Heart left ventricle (tissue), 16 donors: ENCODE measurements around the gene PEAK3. TPM values are rescaled to one million over a fixed set of nuclear protein-coding genes. Genes with fewer than 3 reads are reported as not detected.

ENCODE experiments used
- ATAC-seq, 4 donors: fragments of 200-7000 bp; cut with Tn5 transposase; one replicate each; pipeline ENCODE4 v1.9.1; 2020 to 2022; ENCODE audit warnings: moderate library complexity in 4 of 4, mild to moderate bottlenecking in 3 of 4, moderate number of reproducible peaks in 1 of 4
- DNase-seq, 5 donors: peaks; one replicate each; pipeline ENCODE4 v3.0.0-alpha.2; 2020
- H3K27ac ChIP-seq, 12 donors: fragments of 200-600 bp; sonication (generic) in 4 of 12; one replicate each; pipeline versions ENCODE4 v1.5.0 to v1.8.0; 2016 to 2022; ENCODE audit warnings: mild to moderate bottlenecking in 2 of 12
- H3K27me3 ChIP-seq, 9 donors: fragments of 200-600 bp; sonication (generic) in 2 of 9; one replicate each; pipeline versions ENCODE4 v1.5.1 to v1.8.0; 2016 to 2022; ENCODE audit warnings: mild to moderate bottlenecking in 3 of 9
- H3K36me3 ChIP-seq, 9 donors: fragments of 200-600 bp; sonication (generic) in 2 of 9; one replicate each; pipeline versions ENCODE4 v1.5.0 to v1.8.0; 2018 to 2022; ENCODE audit warnings: mild to moderate bottlenecking in 2 of 9
- H3K4me1 ChIP-seq, 12 donors: fragments of 200-600 bp; sonication (generic) in 4 of 12; one replicate each; pipeline versions ENCODE4 v1.5.0 to v1.8.0; 2016 to 2022; ENCODE audit warnings: mild to moderate bottlenecking in 3 of 12
- H3K4me3 ChIP-seq, 12 donors: fragments of 200-600 bp; sonication (generic) in 4 of 12; one replicate each; pipeline versions ENCODE4 v1.5.0 to v1.8.0; 2017 to 2022; ENCODE audit warnings: mild to moderate bottlenecking in 9 of 12, moderate library complexity in 4 of 12
- H3K9me3 ChIP-seq, 12 donors: fragments of 200-600 bp; sonication (generic) in 4 of 12; one replicate each; pipeline versions ENCODE4 v1.5.0 to v1.8.0; 2016 to 2022; ENCODE audit warnings: mild to moderate bottlenecking in 1 of 12
- POLR2A ChIP-seq, 2 donors: fragments of 450-650 bp; IDR thresholded peaks; one replicate each; pipeline ENCODE4 v1.6.1; 2017; ENCODE audit warnings: antibody characterized with exemption in 2 of 2, mild to moderate bottlenecking in 2 of 2, moderate library complexity in 2 of 2
- WGBS, 4 donors: extraction: QIAGEN DNeasy Blood & Tissue Kit in 2 of 4; methylation state at CpG; one replicate each; pipeline versions ENCODE4 v1.1.5 to v1.1.7; 2013 to 2018; 5-methylcytosine and 5-hydroxymethylcytosine counted together
- intact Hi-C, 10 donors: fragments of 100-400 bp; cut with DNase I; formaldehyde crosslinking; loops; one replicate each; pipeline versions ENCODE4 v1.11.1 to v1.14.2; 2022
- microRNA counts, 2 donors: library from miRNA; unstranded; fragments of <30 nt; microRNA quantifications; one replicate each; lab custom pipeline; 2016
- microRNA-seq, 4 donors: library from miRNA; unstranded; fragments of <30 nt; microRNA quantifications; one replicate each; pipeline versions ENCODE4 to v1.2.0, GENCODE V29; 2017 to 2020
- polyA plus RNA-seq, 2 donors: library from polyadenylated mRNA; stranded (reverse); fragments of 200-250 nt; gene quantifications; one replicate each; pipeline ENCODE4 v1.2.3, GENCODE V29; 2013
- total RNA-seq, 9 donors: library from RNA; depleted of rRNA in 2 of 9; stranded (reverse); fragments of >200 nt in 2 of 9; fragmentation: NEBNext Ultra II Directional in 3 of 9; extraction: Animal tissue kit (Norgen Biotek cat#: 25700) in 3 of 9; gene quantifications; one replicate each; pipeline versions ENCODE4 v1.1.0 to v1.2.4, GENCODE V29; 2016 to 2023
- TF ChIP-seq, protein P1 (sequence below), 12 donors: fragments of 200-600 bp; sonication (generic) in 4 of 12; IDR thresholded peaks; one replicate each; pipeline versions ENCODE4 v1.5.0 to v1.8.0; 2018 to 2022; ENCODE audit warnings: antibody characterized with exemption in 12 of 12, mild to moderate bottlenecking in 5 of 12
- donor health status: ischemic (EF 13 %, LVEDD 7.1; RV severe dilation, severe dysfunction).
- donor health status: healthy with polysubstance abuse.
- donor health status: DM: no; HTN: yes; CAD: no.
- donor health status: DM: no; HTN: no; CAD: no.
- donor health status: ischemic (EF 25% LVEDD 6.9; RV normal size, moderate dysfunction).
- donor health status: ischemic (EF 25% LVEDD 5.7; RV mildly dilated, moderate dysfunction).
- donor health status: healthy.
- donor health status: DM: yes; HTN: yes; CAD: no.
- donor health status: ischemic (EF 35%, LVEDD 5.7; RV mildly dilated, moderate dysfunction).
- donor health status: nonischemic (EF 11% LVEDD 7.7; RV severe dilation, severe dysfunction).
- donor health status: DM: yes; HTN: yes; CAD: no.
- donor health status: PGD.
- donor health status: ischemic (EF 29% LVEDD 5.4; RV normal size, mild dysfunction).
- donor health status: nonischemic (EF 23%, LVEDD 6.1; RV moderate dilation, normal function).

PEAK3 gene
- total and polyA plus RNA-seq, 11 donors: 0.11 to 1.6 (median 0.27) TPM

DNA sequence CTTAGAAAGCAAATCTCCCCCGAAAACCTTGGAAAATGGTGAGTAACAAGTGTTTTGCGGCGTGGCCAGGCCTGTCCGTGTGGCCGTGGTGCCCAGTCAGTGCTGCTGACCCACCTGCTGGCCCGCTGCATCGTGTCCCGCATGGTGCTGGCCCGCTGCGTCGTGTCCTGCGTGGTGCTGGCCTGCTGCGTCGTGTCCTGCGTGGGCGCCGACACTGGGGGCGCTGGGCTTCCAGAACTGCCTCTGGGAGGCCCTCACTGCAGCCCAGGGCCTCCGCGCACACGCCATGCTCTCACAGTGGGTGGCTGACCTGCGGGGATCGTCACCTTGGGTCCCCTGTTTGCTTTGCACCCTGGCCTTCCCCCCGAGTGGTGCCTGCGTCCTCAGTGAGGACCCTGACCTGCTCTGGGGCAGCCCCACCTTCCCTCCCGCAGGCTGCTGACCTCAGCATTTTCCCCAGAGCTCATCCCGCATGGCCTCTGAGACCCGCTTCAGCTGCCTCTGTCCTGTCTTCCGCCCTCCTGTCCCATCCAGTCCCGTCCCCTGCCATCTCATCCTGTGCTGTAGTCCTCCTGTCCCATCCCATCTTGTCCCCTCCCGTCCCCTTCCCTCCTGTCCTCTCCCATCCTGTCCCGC is 56.4 kb downstream of the PEAK3 start:
- H3K9me3 ChIP-seq: no peaks in the 10 kb centered on the region
- intact Hi-C loops: loop anchor here in 1 of 10 donors (5.0 kb wide), 1 partner anchor 33 kb away; no protein-coding TSS in a partner anchor
- peaks cover 0 to 94% (median 75%) of the 10 kb centered on the region in 9 donors for H3K36me3 ChIP-seq
- TF ChIP-seq POLR2A (IDR thresholded peaks at IDR 0.05): no peak
- TF ChIP-seq, protein P1, sequence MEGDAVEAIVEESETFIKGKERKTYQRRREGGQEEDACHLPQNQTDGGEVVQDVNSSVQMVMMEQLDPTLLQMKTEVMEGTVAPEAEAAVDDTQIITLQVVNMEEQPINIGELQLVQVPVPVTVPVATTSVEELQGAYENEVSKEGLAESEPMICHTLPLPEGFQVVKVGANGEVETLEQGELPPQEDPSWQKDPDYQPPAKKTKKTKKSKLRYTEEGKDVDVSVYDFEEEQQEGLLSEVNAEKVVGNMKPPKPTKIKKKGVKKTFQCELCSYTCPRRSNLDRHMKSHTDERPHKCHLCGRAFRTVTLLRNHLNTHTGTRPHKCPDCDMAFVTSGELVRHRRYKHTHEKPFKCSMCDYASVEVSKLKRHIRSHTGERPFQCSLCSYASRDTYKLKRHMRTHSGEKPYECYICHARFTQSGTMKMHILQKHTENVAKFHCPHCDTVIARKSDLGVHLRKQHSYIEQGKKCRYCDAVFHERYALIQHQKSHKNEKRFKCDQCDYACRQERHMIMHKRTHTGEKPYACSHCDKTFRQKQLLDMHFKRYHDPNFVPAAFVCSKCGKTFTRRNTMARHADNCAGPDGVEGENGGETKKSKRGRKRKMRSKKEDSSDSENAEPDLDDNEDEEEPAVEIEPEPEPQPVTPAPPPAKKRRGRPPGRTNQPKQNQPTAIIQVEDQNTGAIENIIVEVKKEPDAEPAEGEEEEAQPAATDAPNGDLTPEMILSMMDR (IDR thresholded peaks at IDR 0.05): no peak
- ATAC-seq (no peak), DNase-seq (no peak)
- no peak overlapping the region for H3K4me3 ChIP-seq
- WGBS, 4 donors: 94 to 95% (median 95%) methylated on average over 16 to 32 of the region's 32 CpGs
- H3K27ac ChIP-seq: no peak overlapping the region
- H3K27me3 ChIP-seq: no peaks in the 10 kb centered on the region
- peaks cover 0 to 11% (median 0%) of the 10 kb centered on the region in 12 donors for H3K4me1 ChIP-seq

DNA sequence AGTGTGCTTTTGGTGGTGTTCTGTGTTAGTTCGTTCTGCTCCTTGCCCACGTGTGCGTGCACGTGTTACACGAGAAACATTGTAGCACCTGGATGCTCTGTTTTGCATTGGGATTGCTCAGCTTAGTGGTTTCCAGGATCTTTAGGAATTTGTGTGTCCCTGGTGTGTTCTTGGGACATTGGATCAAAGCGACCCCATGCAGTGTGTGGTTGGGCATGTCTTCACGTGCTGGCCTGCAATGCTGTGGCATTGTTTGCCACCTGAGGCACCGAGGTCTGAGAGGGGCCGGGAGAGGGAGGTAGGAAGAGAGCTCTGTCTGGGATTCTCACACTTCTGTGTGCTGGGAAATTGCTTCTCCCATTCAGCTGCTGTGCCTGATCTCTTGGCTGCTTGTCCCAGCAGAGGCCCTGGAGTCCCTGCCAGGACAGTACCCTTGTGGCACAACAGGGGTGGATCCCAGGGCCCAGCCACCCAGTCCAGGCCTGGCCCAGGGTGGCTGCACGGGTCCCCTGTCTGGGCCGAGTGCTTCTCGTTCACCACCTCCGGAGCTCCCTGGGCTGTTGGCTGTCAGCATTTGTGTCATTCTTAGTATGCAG is 57.1 kb downstream of the PEAK3 start:
- intact Hi-C loops: loop anchor here in 1 of 10 donors (5.0 kb wide), 1 partner anchor 33 kb away; no protein-coding TSS in a partner anchor

More for the DNA sequence above, 57.1 kb downstream of the PEAK3 start:
- peaks cover 0 to 94% (median 75%) of the 10 kb centered on the region in 9 donors for H3K36me3 ChIP-seq
- DNase-seq: no peak
- H3K27me3 ChIP-seq: no peaks in the 10 kb centered on the region
- peak in 1 of 4 donors; percentile 34 for ATAC-seq
- 79 to 89% (median 83%) methylated on average over 9 to 13 of the region's 13 CpGs for WGBS, 4 donors
- H3K9me3 ChIP-seq: no peaks in the 10 kb centered on the region
- peaks cover 0 to 11% (median 0%) of the 10 kb centered on the region in 12 donors for H3K4me1 ChIP-seq
- no peak for TF ChIP-seq POLR2A (IDR thresholded peaks at IDR 0.05)
- TF ChIP-seq, protein P1 (IDR thresholded peaks at IDR 0.05): no peak
- H3K27ac ChIP-seq: no peak overlapping the region
- H3K4me3 ChIP-seq: no peak overlapping the region

MicroRNAs within 50 kb of the gene (microRNA counts, 767-probe panel; counts per million panel counts)
- 0 to 71.6 counts per million in 2 donors for microRNA hsa-miR-1227 (lab: Ali Mortazavi, UCI)

Small RNAs within 50 kb of the gene (microRNA-seq; reads per million reads assigned to microRNA genes)
- 1.8 to 6.0 (median 2.6) reads per million in 4 donors for gene MIR1227
- gene MIR4321: 0 reads per million in 4 donors

Other genes with a start within 250 kb of the PEAK3 start
- gene MKNK2, start 230.9 kb downstream of the PEAK3 start, total RNA-seq: 100 to 1,000 TPM; 129 to 318 (median 155) TPM
- 100 to 1,000 TPM; 110 to 197 TPM for gene MKNK2, start 230.9 kb downstream of the PEAK3 start, polyA plus RNA-seq
- gene MOB3A, start 185.8 kb downstream of the PEAK3 start, total RNA-seq: 10 to 100 TPM; 10.8 to 32.3 (median 16.7) TPM
- gene MOB3A, start 185.8 kb downstream of the PEAK3 start, polyA plus RNA-seq: 10 to 100 TPM in 1 of 2 donors, 1 to 10 TPM in 1; 7.1 to 18.6 TPM
- 1 to 10 TPM in 8 of 9 donors, not detected in 1; 1.7 to 6.2 (median 2.3) TPM for gene IZUMO4, start 185.3 kb downstream of the PEAK3 start, total RNA-seq
- gene IZUMO4, start 185.3 kb downstream of the PEAK3 start, polyA plus RNA-seq: 1 to 10 TPM; 4.4 to 5.8 TPM
- 100 to 1,000 TPM in 5 of 9 donors, 10 to 100 TPM in 4; 63.1 to 116 (median 103) TPM for gene AP3D1, start 130.6 kb downstream of the PEAK3 start, total RNA-seq
- gene AP3D1, start 130.6 kb downstream of the PEAK3 start, polyA plus RNA-seq: 100 to 1,000 TPM in 1 of 2 donors, 10 to 100 TPM in 1; 66.3 to 124 TPM
- 10 to 100 TPM in 6 of 9 donors, 1 to 10 TPM in 3; 5.2 to 24.0 (median 10.8) TPM for gene DOT1L, start 118.2 kb downstream of the PEAK3 start, total RNA-seq
- gene DOT1L, start 118.2 kb downstream of the PEAK3 start, polyA plus RNA-seq: 10 to 100 TPM in 1 of 2 donors, 1 to 10 TPM in 1; 5.7 to 22.4 TPM
- 10 to 100 TPM; 44.6 to 63.2 (median 46.5) TPM for gene PLEKHJ1, start 45.8 kb downstream of the PEAK3 start, total RNA-seq
- gene PLEKHJ1, start 45.8 kb downstream of the PEAK3 start, polyA plus RNA-seq: 10 to 100 TPM; 80.9 to 89.7 TPM
- 10 to 100 TPM; 19.2 to 43.9 (median 28.6) TPM for gene SF3A2, start 45.4 kb downstream of the PEAK3 start, total RNA-seq
- gene SF3A2, start 45.4 kb downstream of the PEAK3 start, polyA plus RNA-seq: 10 to 100 TPM; 22.7 to 29.5 TPM
- under 1 TPM in 5 of 9 donors, not detected in 4; 0.32 to 0.81 (median 0.57) TPM for gene AMH, start 32.9 kb downstream of the PEAK3 start, total RNA-seq
- 1 to 10 TPM in 1 of 2 donors, under 1 TPM in 1; 0.10 to 1.1 TPM for gene AMH, start 32.9 kb downstream of the PEAK3 start, polyA plus RNA-seq
- under 1 TPM in 1 of 9 donors, not detected in 8; 0.25 TPM for gene JSRP1, start 25.8 kb downstream of the PEAK3 start, total RNA-seq
- gene JSRP1, start 25.8 kb downstream of the PEAK3 start, polyA plus RNA-seq: under 1 TPM in 1 of 2 donors, not detected in 1; 0.34 TPM
- gene LINGO3, start 26.0 kb upstream of the PEAK3 start, total RNA-seq: under 1 TPM in 1 of 9 donors, not detected in 8; 0.50 TPM
- not detected for gene LINGO3, start 26.0 kb upstream of the PEAK3 start, polyA plus RNA-seq
- 10 to 100 TPM; 33.8 to 79.1 (median 41.0) TPM for gene LSM7, start 46.4 kb upstream of the PEAK3 start, total RNA-seq
- 100 to 1,000 TPM; 187 to 213 TPM for gene LSM7, start 46.4 kb upstream of the PEAK3 start, polyA plus RNA-seq
- 10 to 100 TPM; 17.6 to 30.9 (median 21.6) TPM for gene SPPL2B, start 46.5 kb upstream of the PEAK3 start, total RNA-seq
- gene SPPL2B, start 46.5 kb upstream of the PEAK3 start, polyA plus RNA-seq: 10 to 100 TPM; 18.9 to 31.2 TPM
- gene TMPRSS9, start 78.1 kb upstream of the PEAK3 start, total RNA-seq: under 1 TPM in 1 of 9 donors, not detected in 8; 0.09 TPM
- gene TMPRSS9, start 78.1 kb upstream of the PEAK3 start, polyA plus RNA-seq: under 1 TPM in 1 of 2 donors, not detected in 1; 0.19 TPM
- 10 to 100 TPM; 27.4 to 78.4 (median 62.6) TPM for gene TIMM13, start 145.4 kb upstream of the PEAK3 start, total RNA-seq
- gene TIMM13, start 145.4 kb upstream of the PEAK3 start, polyA plus RNA-seq: 10 to 100 TPM; 75.4 to 98.5 TPM
- 10 to 100 TPM in 7 of 9 donors, 1 to 10 TPM in 2; 6.6 to 22.2 (median 13.8) TPM for gene LMNB2, start 174.8 kb upstream of the PEAK3 start, total RNA-seq
- gene LMNB2, start 174.8 kb upstream of the PEAK3 start, polyA plus RNA-seq: 10 to 100 TPM in 1 of 2 donors, 1 to 10 TPM in 1; 9.3 to 33.0 TPM
- 100 to 1,000 TPM in 2 of 9 donors, 10 to 100 TPM in 7; 20.3 to 155 (median 46.6) TPM for gene GADD45B, start 194.0 kb upstream of the PEAK3 start, total RNA-seq
- gene GADD45B, start 194.0 kb upstream of the PEAK3 start, polyA plus RNA-seq: 10 to 100 TPM; 67.2 to 68.4 TPM